Lower lobe of right lung (tissue), 2 donors: ENCODE data around the gene SARNP. TPM values are rescaled to one million over a fixed set of nuclear protein-coding genes. Genes with fewer than 3 reads are reported as not detected.

Experiments
- ATAC-seq, 2 donors: fragments of 200-7000 bp; cut with Tn5 transposase; one replicate each; pipeline ENCODE4 v1.9.1; 2020 to 2022; ENCODE audit warnings: mild to moderate bottlenecking in 2 of 2, moderate library complexity in 2 of 2
- DNase-seq: peaks from one replicate; pipeline ENCODE4 v3.0.0-alpha.2; 2020
- H3K27ac ChIP-seq: fragments of 200-600 bp; one replicate; pipeline ENCODE4 v1.8.0; 2022
- H3K27me3 ChIP-seq: fragments of 200-600 bp; one replicate; pipeline ENCODE4 v1.8.0; 2022; ENCODE audit warnings: low read depth
- H3K36me3 ChIP-seq: fragments of 200-600 bp; one replicate; pipeline ENCODE4 v1.8.0; 2022; ENCODE audit warnings: mild to moderate bottlenecking
- H3K4me1 ChIP-seq: fragments of 200-600 bp; one replicate; pipeline ENCODE4 v1.8.0; 2022
- H3K4me3 ChIP-seq: fragments of 200-600 bp; one replicate; pipeline ENCODE4 v1.8.0; 2022; ENCODE audit warnings: mild to moderate bottlenecking
- H3K9me3 ChIP-seq: fragments of 200-600 bp; one replicate; pipeline ENCODE4 v1.8.0; 2022
- CTCF ChIP-seq: fragments of 200-600 bp; IDR thresholded peaks from one replicate; pipeline ENCODE4 v1.8.0; 2022; ENCODE audit warnings: antibody characterized with exemption, mild to moderate bottlenecking
- intact Hi-C: fragments of 100-400 bp; cut with DNase I; formaldehyde crosslinking; loops from one replicate; pipeline ENCODE4 v1.11.0; 2022
- total RNA-seq: library from RNA; stranded (reverse); fragmentation: NEBNext Ultra II Directional; extraction: Animal tissue kit (Norgen Biotek cat#: 25700); gene quantifications from one replicate; pipeline ENCODE4 v1.2.1, GENCODE V29; 2021
- donor health status: DM: no; HTN: yes; CAD: no; lungs with severe emphysema.

The SARNP gene
- total RNA-seq, 1 donor from 2014 or later, result 40.1 TPM

GRCh38 chr12:55739025-55739378 is 78.5 kb downstream of the SARNP start:
- Histone ChIP-seq H3K36me3 (no peaks in the 10 kb centered on the region), H3K4me3 (peak overlapping the region; percentile 66), H3K9me3 (no peaks in the 10 kb centered on the region), H3K4me1 (peaks cover 30% of the 10 kb centered on the region), H3K27me3 (no peaks in the 10 kb centered on the region), H3K27ac (no peak overlapping the region)
- no peak for DNase-seq
- no peak for TF ChIP-seq CTCF
- intact Hi-C loops, result no loop called here
- ATAC-seq, result no peak

- Histone ChIP-seq H3K27me3 (no peaks in the 10 kb centered on the region), H3K9me3 (no peaks in the 10 kb centered on the region), H3K36me3 (no peaks in the 10 kb centered on the region), H3K4me1 (peaks cover 23% of the 10 kb centered on the region), H3K4me3 (peak overlapping the region; percentile 66), H3K27ac (peak overlapping the region; percentile 82)
- DNase-seq (peak; percentile 85), ATAC-seq (peak; percentile 84 to 91)
- intact Hi-C loops, result no loop called here
- peak; percentile 87 for TF ChIP-seq CTCF
Measured at GRCh38 chr12:55738123-55739024, 79.2 kb downstream of the SARNP start.

- intact Hi-C loops, result no loop called here
- TF ChIP-seq CTCF, result no peak
- H3K4me3 ChIP-seq, result peak overlapping the region; percentile 66
Measured at GRCh38 chr12:55737581-55738122, 79.9 kb downstream of the SARNP start.

GRCh38 chr12:55736780-55737580 is 80.5 kb downstream of the SARNP start:
- TF ChIP-seq CTCF, result peak; percentile 78
- Histone ChIP-seq H3K27ac (no peak overlapping the region), H3K9me3 (no peaks in the 10 kb centered on the region), H3K4me1 (peaks cover 21% of the 10 kb centered on the region), H3K27me3 (no peaks in the 10 kb centered on the region), H3K4me3 (no peak overlapping the region), H3K36me3 (no peaks in the 10 kb centered on the region)
- intact Hi-C loops, result no loop called here
- ATAC-seq (peak; percentile 83 to 86), DNase-seq (peak; percentile 80)

More at GRCh38 chr12:55737581-55738122, 79.9 kb downstream of the SARNP start:
- peak; percentile 4 for ATAC-seq
- Histone ChIP-seq H3K27me3 (no peaks in the 10 kb centered on the region), H3K4me1 (peaks cover 23% of the 10 kb centered on the region), H3K27ac (peak overlapping the region; percentile 82), H3K36me3 (no peaks in the 10 kb centered on the region), H3K9me3 (no peaks in the 10 kb centered on the region)
- no peak for DNase-seq

GRCh38 chr12:55736076-55736475 is 81.4 kb downstream of the SARNP start:
- Histone ChIP-seq H3K36me3 (no peaks in the 10 kb centered on the region), H3K4me3 (no peak overlapping the region), H3K27me3 (no peaks in the 10 kb centered on the region), H3K4me1 (peaks cover 27% of the 10 kb centered on the region), H3K27ac (no peak overlapping the region), H3K9me3 (no peaks in the 10 kb centered on the region)
- ATAC-seq (no peak), DNase-seq (no peak)
- TF ChIP-seq CTCF, result no peak
- intact Hi-C loops, result no loop called here
